Muscle layer of colon (tissue), 2 donors: Measurements from ENCODE around the gene DSTN.

Experiments used
- H3K27ac ChIP-seq: one replicate; pipeline ENCODE4 v1.7.0; 2013; ENCODE audit warnings: low read depth, mild to moderate bottlenecking, low read length, moderate library complexity
- H3K27me3 ChIP-seq, 2 donors: one replicate each; pipeline ENCODE4 v1.7.0; 2013; ENCODE audit warnings: low read length in 2 of 2, mild to moderate bottlenecking in 2 of 2; ENCODE audit not compliant: insufficient read depth in 2 of 2, control insufficient read depth in 1 of 2
- H3K36me3 ChIP-seq: one replicate; pipeline ENCODE4 v1.7.0; 2013; ENCODE audit warnings: mild to moderate bottlenecking, low read length; ENCODE audit not compliant: insufficient read depth
- H3K4me1 ChIP-seq: one replicate; pipeline ENCODE4 v1.7.0; 2013; ENCODE audit warnings: mild to moderate bottlenecking, low read length; ENCODE audit not compliant: insufficient read depth
- H3K4me3 ChIP-seq, 2 donors: one replicate each; pipeline ENCODE4 v1.7.0; 2013; ENCODE audit warnings: low read length in 2 of 2, low read depth in 1 of 2, mild to moderate bottlenecking in 1 of 2, moderate library complexity in 1 of 2
- H3K9ac ChIP-seq: one replicate; pipeline ENCODE4 v1.7.0; 2013; ENCODE audit warnings: low read length
- H3K9me3 ChIP-seq: one replicate; pipeline ENCODE4 v1.7.0; 2013; ENCODE audit warnings: mild to moderate bottlenecking, low read length
- donor health status: abdominal sarcoma.
- donor health status: Adenocarcinoma of cecum.

The DSTN gene

DNA sequence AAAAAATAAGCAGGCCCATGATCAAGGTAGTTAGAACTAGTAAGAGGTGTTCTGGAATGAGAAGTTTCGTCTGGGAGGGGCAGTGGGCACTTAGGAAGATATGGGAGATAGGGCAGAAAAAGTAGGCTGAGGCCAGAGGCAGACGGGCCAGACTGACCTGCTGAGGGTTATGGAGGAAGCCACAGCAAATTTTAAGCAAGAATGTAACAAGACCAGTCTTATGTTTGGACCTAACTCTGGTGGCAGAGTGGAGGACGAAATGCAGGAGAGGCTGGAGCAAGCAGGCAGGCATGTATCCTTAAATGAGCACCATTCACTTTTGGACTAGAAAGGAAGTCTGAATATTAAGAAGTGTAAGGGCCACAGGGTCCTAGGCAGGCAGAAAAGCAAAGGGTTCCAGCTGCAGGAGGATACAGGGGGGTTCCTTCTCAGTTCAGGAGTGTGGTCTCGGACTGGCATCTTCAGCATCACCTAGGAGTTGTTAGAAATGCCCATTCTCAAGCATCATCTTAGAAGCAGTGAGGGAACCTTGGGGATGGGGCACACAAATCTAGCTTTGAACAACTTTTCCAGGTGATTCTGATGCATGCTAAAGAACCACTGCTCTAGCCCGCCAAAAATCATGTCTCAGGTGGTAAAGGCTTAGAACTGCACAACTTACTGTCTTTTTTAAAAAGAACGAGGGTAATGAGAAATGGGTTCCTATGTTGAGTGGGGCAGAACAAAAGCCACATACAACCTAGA, 1.7 kb upstream of the DSTN start:
- no peaks in the 10 kb centered on the region for H3K27me3 ChIP-seq
- H3K36me3 ChIP-seq: no peaks in the 10 kb centered on the region
- H3K4me3 ChIP-seq: peak overlapping the region; percentile 23 to 47
- no peaks in the 10 kb centered on the region for H3K9me3 ChIP-seq
- H3K27ac ChIP-seq: peak overlapping the region; percentile 98
- peak overlapping the region; percentile 83 for H3K9ac ChIP-seq
- peaks cover 28% of the 10 kb centered on the region for H3K4me1 ChIP-seq

DNA sequence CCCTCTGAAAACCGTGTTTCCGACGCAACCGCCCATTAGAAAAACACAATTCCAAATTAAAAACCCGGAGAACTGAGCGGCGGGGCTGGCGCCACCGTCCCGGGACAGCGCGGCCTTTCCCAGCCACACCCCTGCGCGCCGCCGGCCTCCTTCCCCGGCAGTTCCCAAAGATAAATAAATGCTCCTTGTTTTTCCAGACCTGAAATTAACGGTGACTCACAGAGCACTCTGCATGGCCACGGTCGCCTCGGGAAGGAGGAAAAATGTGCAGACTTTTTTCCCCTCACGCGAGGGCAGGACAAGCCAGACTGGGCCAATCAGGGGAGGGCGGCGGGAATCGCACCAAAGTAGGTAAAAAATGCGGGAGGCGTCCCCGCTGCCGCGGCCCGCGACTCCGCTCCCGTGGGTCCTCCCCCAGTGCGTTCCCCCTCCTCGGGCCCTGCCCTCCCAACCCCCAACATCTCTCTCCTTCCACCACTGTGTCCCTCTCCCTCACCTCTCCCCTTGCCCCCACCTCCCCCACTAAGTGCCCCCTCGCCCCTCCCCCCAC, 828 bp upstream of the DSTN start:
- H3K36me3 ChIP-seq: no peaks in the 10 kb centered on the region
- peak overlapping the region; percentile 30 to 47 for H3K4me3 ChIP-seq
- no peaks in the 10 kb centered on the region for H3K9me3 ChIP-seq
- H3K4me1 ChIP-seq: peaks cover 36% of the 10 kb centered on the region
- no peaks in the 10 kb centered on the region for H3K27me3 ChIP-seq
- H3K9ac ChIP-seq: peak overlapping the region; percentile 83
- H3K27ac ChIP-seq: peak overlapping the region; percentile 98

DNA sequence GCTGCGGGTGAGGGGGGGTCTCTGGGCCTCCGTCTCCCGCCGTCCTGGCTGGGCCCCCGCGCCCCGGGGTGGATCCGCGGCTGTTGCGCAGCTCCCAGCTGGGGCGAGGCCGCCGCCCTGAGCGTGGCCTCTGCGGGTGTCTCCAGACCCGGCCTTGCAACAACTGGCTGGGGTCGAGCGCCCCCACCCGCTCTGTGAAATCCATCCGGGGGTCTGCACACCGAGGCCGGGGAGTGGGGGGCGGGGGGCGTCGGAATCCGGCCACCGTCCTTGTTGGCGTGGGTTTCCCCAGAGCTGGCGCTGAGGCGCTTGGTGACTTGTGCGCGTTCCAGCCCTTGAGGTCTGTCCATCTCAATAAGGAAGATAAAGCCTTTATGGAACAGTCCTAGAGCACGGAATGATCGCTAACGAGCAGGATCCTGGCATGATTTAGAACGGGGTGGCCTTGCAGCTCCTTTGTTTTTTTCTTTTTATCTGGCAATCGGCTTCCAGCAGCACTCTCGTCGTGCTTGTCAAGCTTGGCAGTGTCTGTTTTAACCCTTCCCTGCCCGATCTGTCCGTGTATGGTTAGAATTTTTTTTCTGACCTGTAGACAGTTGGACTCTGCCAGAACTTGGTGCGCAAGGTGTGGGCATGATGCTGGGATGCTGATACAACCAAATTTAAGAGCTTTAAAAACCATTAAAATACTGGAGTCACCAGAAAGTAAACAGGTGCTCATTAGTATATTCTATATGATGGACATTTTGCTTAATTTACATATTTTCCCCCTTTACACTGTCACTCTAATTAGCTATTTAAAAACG, 675 bp downstream of the DSTN start:
- H3K36me3 ChIP-seq: peaks cover 3% of the 10 kb centered on the region
- peak overlapping the region; percentile 95 to 100 for H3K4me3 ChIP-seq
- H3K9me3 ChIP-seq: no peaks in the 10 kb centered on the region
- H3K27ac ChIP-seq: peak overlapping the region; percentile 94
- peaks cover 33% of the 10 kb centered on the region for H3K4me1 ChIP-seq
- no peaks in the 10 kb centered on the region for H3K27me3 ChIP-seq
- H3K9ac ChIP-seq: peak overlapping the region; percentile 76

DNA sequence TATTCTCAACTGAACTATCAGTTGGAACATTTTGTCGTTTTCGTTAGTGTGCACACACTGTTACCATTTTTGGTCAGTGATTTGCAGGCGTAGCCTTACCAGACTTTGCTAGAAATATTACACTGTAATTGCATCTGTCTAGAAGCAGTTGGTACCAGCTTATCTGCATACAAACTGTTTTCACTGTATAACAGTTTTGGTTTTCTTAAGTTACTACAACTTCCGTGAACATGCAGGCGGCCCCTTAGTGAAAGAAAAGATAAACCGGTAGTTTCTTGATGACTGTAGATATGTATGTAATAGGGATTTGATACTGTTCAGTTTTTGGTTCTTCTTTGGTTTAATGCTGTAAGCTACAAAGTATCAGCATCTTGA, 1.3 kb downstream of the DSTN start:
- Histone ChIP-seq H3K4me1 (peaks cover 31% of the 10 kb centered on the region), H3K9ac (peak overlapping the region; percentile 76), H3K9me3 (no peaks in the 10 kb centered on the region), H3K4me3 (peak overlapping the region; percentile 95 to 100), H3K36me3 (peaks cover 3% of the 10 kb centered on the region), H3K27ac (peak overlapping the region; percentile 94), H3K27me3 (no peaks in the 10 kb centered on the region)

DNA sequence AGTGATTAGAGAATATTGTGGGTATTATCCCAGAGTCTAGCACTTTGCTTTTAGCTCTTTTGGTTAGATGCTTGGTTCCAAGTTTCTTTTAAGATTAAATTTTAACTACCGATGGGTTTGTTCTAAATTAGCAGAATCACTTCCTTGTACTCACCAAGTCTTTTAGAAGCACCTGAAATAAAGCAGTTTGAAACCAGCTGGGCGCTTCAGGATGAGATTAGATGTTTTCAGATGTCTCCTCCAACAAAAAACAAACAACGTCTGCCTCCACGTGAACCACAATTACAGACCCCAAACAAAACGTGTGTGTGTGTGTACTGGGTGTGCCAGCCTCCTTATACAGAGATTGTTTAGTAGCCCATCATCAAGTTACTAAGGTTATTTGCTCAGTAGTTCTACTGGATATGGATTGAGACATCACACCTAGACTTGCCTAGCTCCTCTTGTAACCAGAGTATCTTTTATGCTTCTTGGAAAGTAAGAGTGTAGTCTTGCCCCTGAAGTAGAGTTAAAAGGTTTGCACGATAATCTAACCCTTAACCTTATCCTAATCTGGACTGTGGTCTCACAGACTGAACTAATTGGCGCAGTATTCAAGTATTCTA, 2.3 kb downstream of the DSTN start:
- peaks cover 3% of the 10 kb centered on the region for H3K36me3 ChIP-seq
- peak overlapping the region; percentile 94 for H3K27ac ChIP-seq
- H3K9ac ChIP-seq: peak overlapping the region; percentile 76
- no peaks in the 10 kb centered on the region for H3K27me3 ChIP-seq
- H3K4me3 ChIP-seq: peak overlapping the region; percentile 95 to 100
- no peaks in the 10 kb centered on the region for H3K9me3 ChIP-seq
- peaks cover 34% of the 10 kb centered on the region for H3K4me1 ChIP-seq

DNA sequence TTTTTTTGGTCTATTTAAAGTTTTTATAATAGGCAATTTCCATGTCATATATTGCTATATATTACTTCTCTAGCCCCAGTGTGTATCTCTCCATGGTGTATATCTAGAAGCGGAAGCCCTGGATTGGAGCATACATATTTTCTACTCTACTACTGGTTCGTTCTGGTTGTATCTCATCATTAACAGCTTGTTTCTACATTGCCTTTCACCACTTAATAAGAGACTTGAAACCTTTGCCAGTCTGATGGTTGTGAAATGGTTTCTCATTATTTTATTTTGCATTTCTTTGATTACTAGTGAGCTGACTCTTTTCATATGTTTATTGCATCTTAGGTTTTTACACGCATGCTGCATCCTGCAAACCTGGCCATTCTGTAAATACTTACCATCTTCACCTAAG, 3.6 kb downstream of the DSTN start:
- Histone ChIP-seq H3K36me3 (peaks cover 3% of the 10 kb centered on the region), H3K27ac (peak overlapping the region; percentile 6), H3K9me3 (no peaks in the 10 kb centered on the region), H3K9ac (peak overlapping the region; percentile 76), H3K27me3 (no peaks in the 10 kb centered on the region), H3K4me1 (peaks cover 30% of the 10 kb centered on the region), H3K4me3 (peak overlapping the region; percentile 7 to 95)

DNA sequence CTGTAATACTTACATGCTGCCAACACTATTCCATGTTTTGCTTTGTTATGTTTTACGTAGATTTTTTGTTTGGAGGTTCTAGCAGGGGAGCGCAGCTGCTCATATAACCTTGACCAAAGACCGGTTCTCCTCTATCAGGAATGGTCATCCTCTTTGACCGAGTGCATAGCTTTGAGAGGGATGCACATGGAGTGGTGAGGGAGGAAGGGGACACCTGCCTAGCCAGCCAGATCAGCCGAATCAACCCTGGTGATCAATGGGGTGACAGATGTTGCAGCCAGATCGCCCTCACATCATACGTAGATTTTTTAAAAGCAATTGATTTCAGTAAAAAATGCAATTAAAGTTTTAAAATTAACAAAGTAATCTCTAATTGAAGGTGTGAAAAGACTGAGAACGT, 6.3 kb downstream of the DSTN start:
- Histone ChIP-seq H3K4me3 (no peak overlapping the region), H3K27me3 (no peaks in the 10 kb centered on the region), H3K9ac (no peak overlapping the region), H3K36me3 (peaks cover 3% of the 10 kb centered on the region), H3K4me1 (peaks cover 50% of the 10 kb centered on the region), H3K9me3 (no peaks in the 10 kb centered on the region), H3K27ac (peak overlapping the region; percentile 64)

DNA sequence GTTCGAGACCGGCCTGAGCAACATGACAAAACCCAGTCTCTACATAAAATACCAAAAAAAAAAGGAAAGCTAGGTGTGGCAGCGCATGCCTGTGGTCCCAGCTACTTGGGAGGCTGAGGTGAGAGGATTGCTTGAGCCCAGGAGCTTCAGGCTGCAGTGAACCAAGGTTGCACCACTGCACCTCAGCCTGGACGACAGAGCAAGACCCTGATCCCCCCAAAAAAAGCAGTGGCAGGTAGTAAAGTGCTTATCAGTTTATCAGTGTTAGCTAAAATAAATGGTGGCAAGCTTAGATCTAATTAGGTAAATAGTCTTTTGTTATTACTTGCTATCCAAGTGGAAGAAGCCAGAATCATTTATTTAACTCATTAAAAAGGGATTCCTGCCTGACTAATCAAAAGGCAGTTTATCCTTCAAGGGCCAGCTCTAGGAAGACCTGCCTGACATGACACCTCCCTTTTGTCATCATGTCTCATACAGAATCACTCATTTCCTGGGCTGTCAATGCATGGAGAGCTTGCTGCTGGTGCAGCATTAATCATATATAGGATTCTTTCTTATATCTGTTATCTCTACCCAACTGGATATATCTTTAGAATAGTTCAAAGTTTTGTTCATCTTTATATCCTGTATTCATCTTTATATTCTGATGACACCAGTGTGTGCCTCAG, 9.6 kb downstream of the DSTN start:
- Histone ChIP-seq H3K4me1 (peaks cover 57% of the 10 kb centered on the region), H3K4me3 (no peak overlapping the region)

DNA sequence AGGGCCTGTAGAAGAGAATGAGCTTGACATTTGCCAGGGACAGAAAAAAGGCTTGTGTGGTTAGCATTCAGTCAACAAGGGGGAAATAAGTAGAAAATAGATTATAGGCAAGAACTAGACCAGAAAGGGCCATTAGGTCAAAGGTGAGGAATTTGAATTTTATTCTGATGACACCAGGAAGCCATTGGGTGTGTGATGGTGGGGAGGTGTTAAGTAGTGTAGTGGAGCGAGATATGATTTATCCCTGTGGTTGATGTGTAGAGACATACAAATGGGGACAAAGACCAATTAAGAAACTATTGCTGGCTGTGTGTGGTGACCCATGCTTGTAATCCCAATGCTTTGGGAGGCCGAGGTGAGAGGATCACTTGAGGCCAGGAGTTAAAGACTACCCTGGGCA, 11.0 kb downstream of the DSTN start:
- Histone ChIP-seq H3K36me3 (no peaks in the 10 kb centered on the region), H3K4me3 (no peak overlapping the region), H3K9me3 (no peaks in the 10 kb centered on the region), H3K9ac (no peak overlapping the region), H3K27ac (no peak overlapping the region), H3K4me1 (peaks cover 64% of the 10 kb centered on the region), H3K27me3 (no peaks in the 10 kb centered on the region)

More for the DNA sequence above, 9.6 kb downstream of the DSTN start:
- peaks cover 3% of the 10 kb centered on the region for H3K36me3 ChIP-seq
- H3K9ac ChIP-seq: no peak overlapping the region
- no peaks in the 10 kb centered on the region for H3K9me3 ChIP-seq
- no peaks in the 10 kb centered on the region for H3K27me3 ChIP-seq
- peak overlapping the region; percentile 8 for H3K27ac ChIP-seq

DNA sequence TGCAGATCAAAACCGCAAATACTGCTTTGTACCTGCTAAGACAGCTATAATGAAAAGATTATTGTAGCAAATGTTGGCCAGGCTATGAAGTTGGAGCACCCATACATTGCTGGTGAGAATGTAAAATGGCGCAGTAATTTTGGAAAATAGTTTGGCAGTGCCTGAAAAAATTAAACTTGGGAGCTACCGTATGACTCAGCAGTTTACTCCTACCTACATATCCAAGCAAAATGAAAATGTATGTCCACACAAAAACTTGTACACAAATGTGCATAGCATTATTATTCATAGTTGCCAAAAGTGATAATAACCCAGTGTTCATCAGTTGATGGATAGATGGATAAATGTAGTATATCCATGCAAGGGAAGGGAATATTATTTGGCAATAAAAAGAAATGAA, 13.3 kb downstream of the DSTN start:
- no peak overlapping the region for H3K27ac ChIP-seq

DNA sequence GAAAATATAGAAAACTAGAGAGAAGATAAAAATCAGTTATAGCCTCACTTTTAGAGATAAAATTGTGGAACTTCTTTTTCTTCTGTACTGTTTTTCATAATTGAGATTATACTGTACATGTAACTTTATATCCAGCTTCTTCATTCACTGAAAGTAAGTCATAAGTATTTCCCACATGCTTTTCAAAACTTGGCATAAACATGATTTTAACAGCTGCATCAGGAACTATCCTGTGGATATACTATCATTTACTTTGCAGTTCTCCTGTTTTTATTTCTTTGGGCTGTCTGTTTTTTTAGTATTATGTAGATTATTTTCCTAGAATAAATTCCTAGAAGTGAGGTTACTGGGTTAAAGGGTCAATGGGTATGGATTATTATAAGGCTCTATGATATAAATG, 14.8 kb downstream of the DSTN start:
- H3K4me3 ChIP-seq: no peak overlapping the region
- no peaks in the 10 kb centered on the region for H3K27me3 ChIP-seq
- peaks cover 58% of the 10 kb centered on the region for H3K4me1 ChIP-seq
- H3K9ac ChIP-seq: no peak overlapping the region
- H3K27ac ChIP-seq: no peak overlapping the region
- H3K9me3 ChIP-seq: no peaks in the 10 kb centered on the region
- H3K36me3 ChIP-seq: peaks cover 4% of the 10 kb centered on the region

More for the DNA sequence above, 13.3 kb downstream of the DSTN start:
- H3K4me1 ChIP-seq: peaks cover 71% of the 10 kb centered on the region
- peaks cover 3% of the 10 kb centered on the region for H3K36me3 ChIP-seq
- no peaks in the 10 kb centered on the region for H3K27me3 ChIP-seq
- H3K4me3 ChIP-seq: no peak overlapping the region
- no peaks in the 10 kb centered on the region for H3K9me3 ChIP-seq
- H3K9ac ChIP-seq: no peak overlapping the region
